ENCODE measurements around the gene CCDC69.

Gene CCDC69

GRCh38 chr5:151157426-151158286 lies 66.2 kb downstream of the CCDC69 start, which contains the start of gene ANXA6:
ANXA6 (minus strand) TSS chr5:151157779; CDS start chr5:151147901, 9,878 bp downstream.
- no peak for TF ChIP-seq CTCF (IDR thresholded peaks at IDR 0.05; ENCODE audit: insufficient read depth, low read depth, low read length, missing control alignments)
- DNase-seq (ENCODE audit: low read depth) = peak; percentile 69
- H3K4me3 ChIP-seq (ENCODE audit: low read length) = peak within 1 kb of the TSS; percentile 40

DNA sequence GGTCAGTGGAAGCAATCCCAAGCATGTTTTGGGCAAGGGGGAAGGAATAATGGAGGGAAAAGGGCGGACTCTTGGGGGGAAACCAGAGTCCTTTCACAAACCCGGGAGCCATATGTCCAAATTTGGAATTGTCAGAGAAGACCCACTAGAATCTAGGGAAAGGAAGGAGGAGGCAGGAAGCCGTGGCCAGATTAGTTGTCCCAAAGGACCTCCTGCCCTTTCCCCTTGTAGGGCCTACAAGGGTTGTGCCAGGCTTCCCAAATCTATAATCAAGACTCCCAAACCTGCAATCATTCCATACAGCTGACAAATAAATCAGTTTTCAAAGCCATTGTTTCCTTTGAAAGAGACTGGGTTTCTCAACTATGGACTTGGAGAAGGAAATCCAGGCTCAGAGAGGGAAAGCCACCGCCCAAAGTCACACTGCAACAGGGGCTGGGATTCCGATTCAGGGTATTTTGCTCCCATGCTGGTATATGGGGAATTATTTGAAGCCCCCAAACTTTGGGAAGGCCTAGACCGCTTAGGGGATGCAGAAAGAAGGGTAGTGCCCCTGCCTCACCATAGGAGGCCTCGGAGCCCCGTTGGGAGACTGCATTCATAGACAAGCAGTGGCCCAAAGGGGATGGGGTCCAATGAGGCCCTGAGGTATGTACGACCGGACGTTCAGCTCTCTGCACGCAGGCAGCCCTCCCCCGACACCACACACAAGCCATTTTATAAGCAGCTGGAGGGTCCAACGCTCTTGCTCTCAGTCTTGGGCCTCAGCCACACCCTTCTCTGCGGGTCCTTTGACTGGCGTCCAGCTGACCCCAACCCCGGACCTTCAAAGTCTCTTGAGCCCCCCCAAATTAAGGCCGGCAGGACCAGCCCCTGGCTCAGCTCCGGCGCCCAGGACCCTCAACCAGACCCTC lies 67.1 kb downstream of the CCDC69 start:
- TF ChIP-seq CTCF (IDR thresholded peaks at IDR 0.05; ENCODE audit: insufficient read depth, low read depth, low read length, missing control alignments) = no peak
- DNase-seq (ENCODE audit: low read depth) = no peak
- H3K4me3 ChIP-seq (ENCODE audit: low read length) = peak overlapping the region; percentile 40

DNA sequence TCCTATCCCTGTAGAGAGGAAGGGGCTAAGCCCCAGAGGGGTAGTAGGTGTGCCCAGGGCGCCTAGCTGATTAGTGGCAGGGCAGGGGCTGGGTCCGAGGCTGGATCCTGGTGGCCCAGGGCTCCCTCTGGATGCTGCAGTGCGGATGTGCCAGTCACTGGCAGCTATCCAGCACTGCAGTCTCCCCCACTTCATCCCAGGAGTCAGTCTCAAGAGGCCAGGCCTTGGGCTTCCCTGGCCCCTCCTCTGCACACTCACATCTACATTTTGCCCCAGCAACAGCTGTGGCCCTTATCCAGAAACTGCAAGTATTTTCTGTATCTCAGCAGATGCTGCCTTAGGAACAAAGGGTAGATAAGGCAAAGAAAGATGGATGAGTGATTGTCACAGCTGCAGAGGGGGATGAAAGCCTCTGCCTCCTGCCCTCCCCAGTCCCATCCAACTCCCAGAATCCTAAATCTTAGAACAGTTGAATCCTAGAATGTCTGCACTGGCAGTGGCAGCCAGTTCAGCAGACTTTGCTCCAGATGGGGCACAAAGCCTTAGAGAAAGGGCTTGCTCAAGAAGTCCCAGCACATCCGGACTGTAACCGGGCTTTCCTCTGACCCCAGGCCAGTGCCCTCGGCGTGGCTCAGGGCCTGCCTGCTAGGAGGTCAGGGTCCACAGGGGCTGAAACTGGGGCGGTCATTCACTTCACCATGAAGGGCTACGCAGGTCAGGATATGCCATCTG lies 68.0 kb downstream of the CCDC69 start:
- no peak overlapping the region for H3K4me3 ChIP-seq (ENCODE audit: low read length)
- no peak for DNase-seq (ENCODE audit: low read depth)
- no peak for TF ChIP-seq CTCF (IDR thresholded peaks at IDR 0.05; ENCODE audit: insufficient read depth, low read depth, low read length, missing control alignments)

DNA sequence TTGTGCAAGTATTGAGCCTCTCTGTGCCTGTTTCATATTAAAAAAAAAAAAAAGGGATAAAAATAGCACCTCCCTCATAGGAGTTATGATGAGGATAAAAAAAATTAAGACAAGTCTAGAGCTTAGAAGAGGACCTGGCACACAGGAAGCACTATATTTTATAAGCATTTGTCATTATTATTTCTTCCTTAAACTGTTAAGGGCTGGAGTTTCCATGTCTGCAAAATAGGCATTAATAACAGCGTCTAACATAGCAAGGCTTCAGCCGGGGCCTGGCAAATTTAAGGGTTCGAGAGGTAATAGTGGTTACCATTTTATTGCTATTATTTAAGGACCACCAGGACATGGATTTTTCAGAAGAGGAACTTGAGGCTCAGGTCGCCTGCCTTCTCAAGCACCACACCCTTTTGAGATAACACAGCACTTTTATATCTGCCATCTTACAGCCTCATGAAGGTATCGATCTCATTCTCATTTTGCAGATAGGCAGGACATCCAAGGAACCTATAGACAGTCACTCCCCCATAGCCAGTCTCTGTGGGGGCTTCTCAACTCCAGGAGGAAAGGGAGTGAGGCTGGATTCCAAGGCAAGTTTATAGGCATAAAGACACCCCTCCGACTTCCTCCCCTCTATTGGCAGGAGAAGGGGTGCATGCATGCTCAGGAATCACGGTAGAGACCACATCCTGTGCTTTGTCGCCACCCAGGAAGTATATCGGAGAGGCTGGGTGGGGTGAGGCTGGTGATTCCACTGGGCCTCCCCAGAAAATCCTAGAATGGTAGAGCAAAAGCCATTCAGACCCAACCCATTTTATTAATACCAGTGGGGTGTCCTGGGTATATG lies 68.7 kb downstream of the CCDC69 start:
- DNase-seq (ENCODE audit: low read depth) = no peak
- no peak overlapping the region for H3K4me3 ChIP-seq (ENCODE audit: low read length)
- no peak for TF ChIP-seq CTCF (IDR thresholded peaks at IDR 0.05; ENCODE audit: insufficient read depth, low read depth, low read length, missing control alignments)

DNA sequence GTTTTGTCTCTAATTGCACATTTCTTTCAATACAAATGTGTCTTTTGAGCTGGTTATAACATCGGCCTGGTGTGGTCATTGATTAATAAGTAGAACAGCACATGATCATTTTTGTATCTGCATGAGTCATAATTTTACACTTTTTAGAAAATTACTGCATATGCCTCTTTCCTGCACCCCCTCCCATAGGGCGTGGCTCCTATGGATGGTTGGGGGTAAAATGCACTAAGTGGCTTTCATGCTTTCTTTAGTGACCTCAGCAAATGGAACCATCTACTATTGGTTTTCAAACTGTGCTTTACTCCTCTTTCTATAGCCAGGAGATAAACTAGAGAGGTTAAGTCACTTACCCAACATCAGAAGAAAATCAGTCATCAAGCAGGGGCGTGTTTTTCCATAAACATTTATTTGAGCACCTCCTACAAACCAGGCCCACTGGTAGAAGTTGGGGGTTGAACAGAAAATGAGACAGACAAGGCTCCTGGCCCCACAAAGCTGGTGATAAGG lies 70.1 kb downstream of the CCDC69 start:
- H3K4me3 ChIP-seq (ENCODE audit: low read length) = no peak overlapping the region
- DNase-seq (ENCODE audit: low read depth) = no peak
- TF ChIP-seq CTCF (IDR thresholded peaks at IDR 0.05; ENCODE audit: insufficient read depth, low read depth, low read length, missing control alignments) = no peak

Measured in epithelial cell of esophagus (primary cell).